ENCODE data around the gene PCSK4. TPM values are rescaled to one million over a fixed set of nuclear protein-coding genes. Genes with fewer than 3 reads are reported as not detected.

The PCSK4 gene
- total and polyA plus RNA-seq, 2 of the 13 experiments (the other 11 are each of a cell fraction or from before 2014, with no cell fraction given), result 2.0 to 2.7 TPM

DNA sequence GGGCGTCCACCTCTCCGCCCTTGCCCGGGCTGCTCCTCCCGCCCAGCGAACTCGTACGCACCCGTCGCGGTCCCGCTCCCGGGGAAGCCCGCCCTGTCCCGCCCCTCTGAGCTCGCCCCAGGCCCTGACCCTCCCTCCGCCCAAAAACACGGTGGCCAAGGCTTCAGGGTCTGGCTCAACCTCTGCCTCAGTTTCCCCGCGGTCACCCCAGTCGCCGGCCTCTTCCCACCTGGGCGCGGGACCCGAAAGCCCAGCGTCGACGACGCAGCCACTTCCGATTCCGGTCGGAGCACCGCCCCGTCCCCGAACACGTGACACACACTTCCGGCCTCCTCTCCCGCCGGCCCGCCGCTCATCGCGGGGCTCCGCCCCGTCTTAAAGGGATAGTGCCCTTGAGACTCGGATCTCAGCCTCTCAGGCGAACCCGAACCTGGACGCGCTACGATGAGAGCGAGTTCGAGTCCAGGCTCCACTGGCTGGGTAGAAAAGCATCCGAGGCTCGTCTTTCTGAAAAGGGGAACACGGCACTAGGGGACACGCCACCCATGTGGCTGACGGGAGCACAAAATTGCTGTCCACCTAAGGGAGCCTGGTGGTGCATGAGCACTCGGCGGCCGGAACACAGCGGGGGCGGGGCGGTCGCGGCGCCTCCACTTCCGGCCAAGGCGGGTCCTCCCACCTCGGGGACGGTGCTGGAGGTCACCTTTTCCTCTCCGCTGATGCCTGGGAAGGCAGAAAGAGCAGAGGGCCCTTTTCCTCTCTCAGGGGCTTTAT is 11.0 kb downstream of the PCSK4 start, which contains the start of gene C19orf25 (continued):
- TF ChIP-seq, protein P1, sequence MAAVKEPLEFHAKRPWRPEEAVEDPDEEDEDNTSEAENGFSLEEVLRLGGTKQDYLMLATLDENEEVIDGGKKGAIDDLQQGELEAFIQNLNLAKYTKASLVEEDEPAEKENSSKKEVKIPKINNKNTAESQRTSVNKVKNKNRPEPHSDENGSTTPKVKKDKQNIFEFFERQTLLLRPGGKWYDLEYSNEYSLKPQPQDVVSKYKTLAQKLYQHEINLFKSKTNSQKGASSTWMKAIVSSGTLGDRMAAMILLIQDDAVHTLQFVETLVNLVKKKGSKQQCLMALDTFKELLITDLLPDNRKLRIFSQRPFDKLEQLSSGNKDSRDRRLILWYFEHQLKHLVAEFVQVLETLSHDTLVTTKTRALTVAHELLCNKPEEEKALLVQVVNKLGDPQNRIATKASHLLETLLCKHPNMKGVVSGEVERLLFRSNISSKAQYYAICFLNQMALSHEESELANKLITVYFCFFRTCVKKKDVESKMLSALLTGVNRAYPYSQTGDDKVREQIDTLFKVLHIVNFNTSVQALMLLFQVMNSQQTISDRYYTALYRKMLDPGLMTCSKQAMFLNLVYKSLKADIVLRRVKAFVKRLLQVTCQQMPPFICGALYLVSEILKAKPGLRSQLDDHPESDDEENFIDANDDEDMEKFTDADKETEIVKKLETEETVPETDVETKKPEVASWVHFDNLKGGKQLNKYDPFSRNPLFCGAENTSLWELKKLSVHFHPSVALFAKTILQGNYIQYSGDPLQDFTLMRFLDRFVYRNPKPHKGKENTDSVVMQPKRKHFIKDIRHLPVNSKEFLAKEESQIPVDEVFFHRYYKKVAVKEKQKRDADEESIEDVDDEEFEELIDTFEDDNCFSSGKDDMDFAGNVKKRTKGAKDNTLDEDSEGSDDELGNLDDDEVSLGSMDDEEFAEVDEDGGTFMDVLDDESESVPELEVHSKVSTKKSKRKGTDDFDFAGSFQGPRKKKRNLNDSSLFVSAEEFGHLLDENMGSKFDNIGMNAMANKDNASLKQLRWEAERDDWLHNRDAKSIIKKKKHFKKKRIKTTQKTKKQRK (IDR thresholded peaks at IDR 0.05; ENCODE audit: low read length), result no peak
- 0 out of 2 replicates have a peak, but pooled peaks have one; percentile 46 for TF ChIP-seq THAP7 (CRISPR knock-in tag; IDR thresholded peaks at IDR 0.05)
- no peak for TF ChIP-seq NFE2 (CRISPR knock-in tag; IDR thresholded peaks at IDR 0.05)
- peak; percentile 85 for TF ChIP-seq ZNF670 (CRISPR knock-in tag; IDR thresholded peaks at IDR 0.05; ENCODE audit: borderline replicate concordance)
- TF ChIP-seq, protein P2, sequence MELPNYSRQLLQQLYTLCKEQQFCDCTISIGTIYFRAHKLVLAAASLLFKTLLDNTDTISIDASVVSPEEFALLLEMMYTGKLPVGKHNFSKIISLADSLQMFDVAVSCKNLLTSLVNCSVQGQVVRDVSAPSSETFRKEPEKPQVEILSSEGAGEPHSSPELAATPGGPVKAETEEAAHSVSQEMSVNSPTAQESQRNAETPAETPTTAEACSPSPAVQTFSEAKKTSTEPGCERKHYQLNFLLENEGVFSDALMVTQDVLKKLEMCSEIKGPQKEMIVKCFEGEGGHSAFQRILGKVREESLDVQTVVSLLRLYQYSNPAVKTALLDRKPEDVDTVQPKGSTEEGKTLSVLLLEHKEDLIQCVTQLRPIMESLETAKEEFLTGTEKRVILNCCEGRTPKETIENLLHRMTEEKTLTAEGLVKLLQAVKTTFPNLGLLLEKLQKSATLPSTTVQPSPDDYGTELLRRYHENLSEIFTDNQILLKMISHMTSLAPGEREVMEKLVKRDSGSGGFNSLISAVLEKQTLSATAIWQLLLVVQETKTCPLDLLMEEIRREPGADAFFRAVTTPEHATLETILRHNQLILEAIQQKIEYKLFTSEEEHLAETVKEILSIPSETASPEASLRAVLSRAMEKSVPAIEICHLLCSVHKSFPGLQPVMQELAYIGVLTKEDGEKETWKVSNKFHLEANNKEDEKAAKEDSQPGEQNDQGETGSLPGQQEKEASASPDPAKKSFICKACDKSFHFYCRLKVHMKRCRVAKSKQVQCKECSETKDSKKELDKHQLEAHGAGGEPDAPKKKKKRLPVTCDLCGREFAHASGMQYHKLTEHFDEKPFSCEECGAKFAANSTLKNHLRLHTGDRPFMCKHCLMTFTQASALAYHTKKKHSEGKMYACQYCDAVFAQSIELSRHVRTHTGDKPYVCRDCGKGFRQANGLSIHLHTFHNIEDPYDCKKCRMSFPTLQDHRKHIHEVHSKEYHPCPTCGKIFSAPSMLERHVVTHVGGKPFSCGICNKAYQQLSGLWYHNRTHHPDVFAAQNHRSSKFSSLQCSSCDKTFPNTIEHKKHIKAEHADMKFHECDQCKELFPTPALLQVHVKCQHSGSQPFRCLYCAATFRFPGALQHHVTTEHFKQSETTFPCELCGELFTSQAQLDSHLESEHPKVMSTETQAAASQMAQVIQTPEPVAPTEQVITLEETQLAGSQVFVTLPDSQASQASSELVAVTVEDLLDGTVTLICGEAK (IDR thresholded peaks at IDR 0.05), result peak; percentile 50; the same call in 1 of the 2 replicates
- TF ChIP-seq, protein P2 (CRISPR knock-in tag; IDR thresholded peaks at IDR 0.05), result no peak
- TF ChIP-seq ZNF550 (CRISPR knock-in tag; IDR thresholded peaks at IDR 0.05; ENCODE audit: borderline replicate concordance), result no peak
- TF ChIP-seq ZIK1 (CRISPR knock-in tag; IDR thresholded peaks at IDR 0.05; ENCODE audit: borderline replicate concordance, low read depth), result no peak; the same call in 1 of the 2 replicates
- TF ChIP-seq ZNF282 (IDR thresholded peaks at IDR 0.05; ENCODE audit: partially characterized antibody), result no peak
- no peak for TF ChIP-seq BCLAF1 (IDR thresholded peaks at IDR 0.05)
- peak; percentile 77 for TF ChIP-seq ERF (CRISPR knock-in tag; IDR thresholded peaks at IDR 0.05)
- peak; percentile 60 for TF ChIP-seq RAD21 (CRISPR knock-in tag; IDR thresholded peaks at IDR 0.05)
- peak; percentile 81 for TF ChIP-seq RNF2 (conservative IDR thresholded peaks at IDR 0.05; ENCODE audit: low read depth)

Measured in HepG2 (cell line).